ENCODE measurements around the gene DPP7. TPM values are rescaled to one million over a fixed set of nuclear protein-coding genes. Genes with fewer than 3 reads are reported as not detected.
A peak's percentile ranks its signal among the peaks of the same experiment; 100 is the strongest.

Gene DPP7
- total and polyA plus RNA-seq, 2 donors, result 112 to 476 TPM

DNA sequence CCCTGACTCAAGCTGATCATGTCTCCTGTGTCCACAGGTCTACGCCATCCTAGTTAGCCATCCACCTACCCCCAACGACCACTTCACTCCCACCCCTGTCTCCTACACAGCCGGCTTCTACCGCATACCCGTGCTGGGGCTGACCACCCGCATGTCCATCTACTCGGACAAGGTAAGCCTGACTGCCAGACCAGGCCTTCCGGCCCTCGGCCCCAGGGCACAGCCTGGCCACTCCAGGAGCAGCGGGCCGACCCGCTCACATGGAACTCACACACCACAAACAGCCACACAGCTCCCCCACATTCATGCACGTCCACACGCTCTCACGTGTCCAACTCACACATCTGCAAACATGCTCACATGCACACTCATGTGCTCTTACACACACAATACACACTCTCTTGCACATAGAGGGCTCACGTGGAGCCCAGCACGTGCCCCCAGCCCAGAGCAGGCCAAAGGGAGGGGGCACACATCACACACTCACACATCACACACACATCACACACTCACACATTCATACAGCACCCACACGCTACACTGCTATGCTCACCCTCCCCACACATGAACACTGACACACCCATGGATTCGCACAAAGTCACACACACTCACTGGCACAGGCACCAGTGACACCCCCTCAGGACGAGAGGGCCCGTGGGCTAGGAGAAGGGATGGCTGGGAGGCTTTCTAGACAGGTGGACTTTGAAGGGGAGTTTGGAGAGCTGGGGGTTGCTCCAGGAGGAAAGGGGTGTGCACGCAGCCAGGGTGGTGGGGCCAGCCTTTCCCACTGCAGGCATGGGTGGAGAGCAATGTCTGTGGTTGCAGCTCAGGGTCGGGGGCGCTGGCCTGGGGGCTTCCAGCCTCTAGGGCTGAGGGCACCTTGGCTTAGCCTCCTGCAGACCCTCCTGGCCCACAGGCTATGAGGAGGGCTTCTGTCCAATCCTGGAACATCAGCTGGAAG lies 27.7 kb upstream of the DPP7 start:
- Histone ChIP-seq H3K36me3 (ENCODE audit: control insufficient read depth in 2 of 2, insufficient read depth in 2 of 2, low read length in 1 of 2) (no peaks in the 10 kb centered on the region), H3K9me3 (ENCODE audit: control insufficient read depth in 2 of 2, insufficient read depth in 1 of 2, low read length in 1 of 2) (peaks cover 1 to 12% of the 10 kb centered on the region in 2 donors), H3K4me1 (ENCODE audit: control insufficient read depth in 2 of 2, insufficient read depth in 2 of 2, low read length in 2 of 2) (peaks cover 30 to 31% of the 10 kb centered on the region in 2 donors), H3K4me3 (ENCODE audit: low read length in 2 of 2) (no peak overlapping the region), H3K27ac (ENCODE audit: low read depth in 1 of 2, low read length in 1 of 2) (no peak overlapping the region), H3K27me3 (ENCODE audit: control insufficient read depth in 2 of 2, insufficient read depth in 1 of 2, low read length in 1 of 2) (peaks cover 39 to 82% of the 10 kb centered on the region in 2 donors)
- DNase-seq (ENCODE audit: low read depth in 6 of 9, low spot score in 9 of 9), result no peak
- 88% methylated on average over 24 of the region's 24 CpGs for WGBS

DNA sequence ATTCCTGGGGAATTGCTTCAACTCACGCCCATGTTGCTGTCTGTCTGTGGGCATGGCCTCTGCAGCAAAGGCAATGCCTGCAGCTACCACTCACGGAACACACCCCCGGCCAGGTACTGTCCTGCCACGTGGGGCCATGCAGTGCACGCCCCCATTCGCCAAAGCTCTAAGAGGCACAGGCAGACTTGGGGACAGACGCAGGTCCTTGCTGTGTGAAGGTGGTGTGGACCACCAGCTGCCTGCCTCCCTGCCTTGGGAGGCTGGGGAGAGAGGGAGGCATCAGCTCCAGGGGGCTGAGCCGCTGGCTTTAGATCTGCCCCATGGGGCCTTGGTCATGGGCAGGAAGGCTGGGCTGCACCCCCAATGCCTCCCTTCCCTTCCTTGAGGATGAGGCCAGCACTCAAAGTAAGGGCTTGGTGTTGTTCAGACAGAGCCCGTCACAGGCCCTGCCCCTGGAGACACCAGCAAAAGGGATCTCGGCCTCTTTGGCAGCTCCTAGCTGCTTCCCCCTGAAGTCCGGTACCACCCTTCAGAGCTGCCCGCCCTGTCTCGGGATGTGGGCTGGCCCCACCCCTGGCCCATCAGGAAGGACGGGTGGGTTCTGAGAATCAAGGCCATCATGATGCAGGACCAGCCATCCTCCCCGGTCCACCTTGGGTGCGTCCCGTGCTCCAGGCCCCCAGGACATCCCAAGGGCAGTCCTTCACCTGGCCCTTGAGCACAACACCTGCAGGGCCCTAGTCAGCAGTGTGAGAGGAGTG lies 26.7 kb upstream of the DPP7 start:
- Histone ChIP-seq H3K27ac (ENCODE audit: low read depth in 1 of 2, low read length in 1 of 2) (no peak overlapping the region), H3K27me3 (ENCODE audit: control insufficient read depth in 2 of 2, insufficient read depth in 1 of 2, low read length in 1 of 2) (peaks cover 43 to 84% of the 10 kb centered on the region in 2 donors), H3K4me1 (ENCODE audit: control insufficient read depth in 2 of 2, insufficient read depth in 2 of 2, low read length in 2 of 2) (peaks cover 33 to 34% of the 10 kb centered on the region in 2 donors), H3K4me3 (ENCODE audit: low read length in 2 of 2) (no peak overlapping the region), H3K9me3 (ENCODE audit: control insufficient read depth in 2 of 2, insufficient read depth in 1 of 2, low read length in 1 of 2) (peaks cover 1 to 19% of the 10 kb centered on the region in 2 donors), H3K36me3 (ENCODE audit: control insufficient read depth in 2 of 2, insufficient read depth in 2 of 2, low read length in 1 of 2) (no peaks in the 10 kb centered on the region)
- 81% methylated on average over 17 of the region's 17 CpGs for WGBS
- DNase-seq (ENCODE audit: low read depth in 6 of 9, low spot score in 9 of 9), result no peak

DNA sequence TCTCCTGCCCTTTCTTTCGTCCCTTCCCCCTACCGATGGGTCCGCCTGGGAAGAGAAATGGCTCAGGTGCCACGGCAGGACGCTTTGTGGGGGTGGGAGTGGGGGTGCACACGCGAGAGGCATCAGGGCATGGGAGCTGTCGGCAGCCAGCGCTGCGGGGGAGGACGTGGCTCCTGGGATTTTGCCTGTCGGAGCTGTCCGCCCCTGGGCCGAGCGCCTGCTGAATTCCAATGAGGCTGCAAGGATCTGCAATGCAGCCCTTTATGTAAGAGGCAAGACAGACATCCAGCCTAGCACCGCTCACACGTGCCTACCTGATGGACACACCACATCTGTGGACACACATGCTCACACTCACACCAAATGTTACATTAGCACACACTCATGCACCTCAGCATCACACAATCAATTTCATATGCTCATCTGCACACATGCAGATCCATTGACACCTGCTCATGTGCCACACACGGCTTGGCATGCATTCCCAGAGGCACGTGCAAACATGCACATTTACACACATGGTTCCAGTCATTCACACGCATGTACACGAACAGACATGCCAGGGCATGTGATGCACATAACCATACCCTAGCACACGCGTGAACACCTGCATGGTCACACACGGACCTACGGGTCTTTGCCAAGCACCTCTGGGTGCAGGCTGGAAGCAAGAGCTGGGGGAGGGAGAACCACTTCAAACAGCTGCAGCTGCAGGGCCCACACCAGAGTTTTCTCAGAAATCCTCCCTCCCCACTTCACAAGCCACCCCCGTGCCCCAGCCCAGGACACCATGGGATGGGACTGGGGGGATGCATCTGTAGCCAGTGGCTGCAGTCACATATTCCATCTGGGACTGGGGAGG lies 25.8 kb upstream of the DPP7 start:
- Histone ChIP-seq H3K27me3 (ENCODE audit: control insufficient read depth in 2 of 2, insufficient read depth in 1 of 2, low read length in 1 of 2) (peaks cover 46 to 85% of the 10 kb centered on the region in 2 donors), H3K36me3 (ENCODE audit: control insufficient read depth in 2 of 2, insufficient read depth in 2 of 2, low read length in 1 of 2) (no peaks in the 10 kb centered on the region), H3K27ac (ENCODE audit: low read depth in 1 of 2, low read length in 1 of 2) (no peak overlapping the region), H3K9me3 (ENCODE audit: control insufficient read depth in 2 of 2, insufficient read depth in 1 of 2, low read length in 1 of 2) (peaks cover 1 to 19% of the 10 kb centered on the region in 2 donors), H3K4me1 (ENCODE audit: control insufficient read depth in 2 of 2, insufficient read depth in 2 of 2, low read length in 2 of 2) (peaks cover 33 to 34% of the 10 kb centered on the region in 2 donors), H3K4me3 (ENCODE audit: low read length in 2 of 2) (no peak overlapping the region)
- 49% methylated on average over 26 of the region's 26 CpGs for WGBS
- DNase-seq (ENCODE audit: low read depth in 6 of 9, low spot score in 9 of 9), result peak in 1 of 9 donors; percentile 48

DNA sequence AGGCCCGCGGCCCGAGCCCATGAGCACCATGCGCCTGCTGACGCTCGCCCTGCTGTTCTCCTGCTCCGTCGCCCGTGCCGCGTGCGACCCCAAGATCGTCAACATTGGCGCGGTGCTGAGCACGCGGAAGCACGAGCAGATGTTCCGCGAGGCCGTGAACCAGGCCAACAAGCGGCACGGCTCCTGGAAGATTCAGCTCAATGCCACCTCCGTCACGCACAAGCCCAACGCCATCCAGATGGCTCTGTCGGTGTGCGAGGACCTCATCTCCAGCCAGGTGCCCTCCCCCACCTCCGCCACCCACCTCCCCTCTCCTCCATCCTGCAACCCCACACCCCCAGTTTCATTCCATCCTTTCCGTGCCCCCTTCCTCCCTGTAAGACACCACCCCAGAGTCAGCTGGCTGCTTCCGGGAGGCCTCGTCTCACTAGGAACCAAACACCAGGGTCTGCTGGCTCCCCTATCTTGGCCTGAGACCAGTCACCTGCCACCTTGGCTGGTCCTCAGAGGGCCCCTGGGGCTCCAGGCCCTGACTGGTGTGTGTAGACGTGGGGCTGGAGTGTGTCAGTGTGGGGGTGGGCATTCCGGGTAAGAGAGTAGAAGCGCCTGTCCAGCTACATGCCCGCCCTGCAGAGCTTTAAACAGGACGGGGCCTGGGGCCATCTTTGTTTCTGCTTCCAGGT lies 25.1 kb upstream of the DPP7 start:
- no peak overlapping the region for H3K27ac ChIP-seq (ENCODE audit: low read depth in 1 of 2, low read length in 1 of 2)
- no peaks in the 10 kb centered on the region for H3K36me3 ChIP-seq (ENCODE audit: control insufficient read depth in 2 of 2, insufficient read depth in 2 of 2, low read length in 1 of 2)
- 43% methylated on average over 37 of the region's 37 CpGs for WGBS
- DNase-seq (ENCODE audit: low read depth in 6 of 9, low spot score in 9 of 9), result no peak
- no peak overlapping the region for H3K4me3 ChIP-seq (ENCODE audit: low read length in 2 of 2)
- peaks cover 33 to 34% of the 10 kb centered on the region in 2 donors for H3K4me1 ChIP-seq (ENCODE audit: control insufficient read depth in 2 of 2, insufficient read depth in 2 of 2, low read length in 2 of 2)
- H3K27me3 ChIP-seq (ENCODE audit: control insufficient read depth in 2 of 2, insufficient read depth in 1 of 2, low read length in 1 of 2), result peaks cover 46 to 91% of the 10 kb centered on the region in 2 donors
- peaks cover 1 to 19% of the 10 kb centered on the region in 2 donors for H3K9me3 ChIP-seq (ENCODE audit: control insufficient read depth in 2 of 2, insufficient read depth in 1 of 2, low read length in 1 of 2)

DNA sequence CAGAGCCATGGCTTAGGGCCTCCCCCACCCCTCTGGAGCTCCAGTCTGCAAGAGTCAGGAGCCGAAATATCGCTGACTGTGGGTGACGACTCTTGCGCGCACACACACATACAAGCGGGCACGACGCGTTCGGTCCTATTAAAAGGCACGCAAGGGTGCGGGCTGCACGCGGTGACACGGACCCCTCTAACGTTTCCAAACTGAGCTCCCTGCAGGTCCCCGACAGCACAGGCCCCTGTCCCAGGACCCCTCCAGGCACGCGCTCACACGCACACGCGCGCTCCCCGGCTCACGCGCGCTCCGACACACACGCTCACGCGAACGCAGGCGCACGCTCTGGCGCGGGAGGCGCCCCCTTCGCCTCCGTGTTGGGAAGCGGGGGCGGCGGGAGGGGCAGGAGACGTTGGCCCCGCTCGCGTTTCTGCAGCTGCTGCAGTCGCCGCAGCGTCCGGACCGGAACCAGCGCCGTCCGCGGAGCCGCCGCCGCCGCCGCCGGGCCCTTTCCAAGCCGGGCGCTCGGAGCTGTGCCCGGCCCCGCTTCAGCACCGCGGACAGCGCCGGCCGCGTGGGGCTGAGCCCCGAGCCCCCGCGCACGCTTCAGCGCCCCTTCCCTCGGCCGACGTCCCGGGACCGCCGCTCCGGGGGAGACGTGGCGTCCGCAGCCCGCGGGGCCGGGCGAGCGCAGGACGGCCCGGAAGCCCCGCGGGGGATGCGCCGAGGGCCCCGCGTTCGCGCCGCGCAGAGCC lies 24.4 kb upstream of the DPP7 start, which contains the start of gene GRIN1:
TSS of gene GRIN1 (plus strand) at position 433 of the 746 bp plus-strand sequence. CDS start 333 bp downstream, outside the sequence.
- H3K4me3 ChIP-seq (ENCODE audit: low read length in 2 of 2), result no peak within 1 kb of the TSS
- H3K36me3 ChIP-seq (ENCODE audit: control insufficient read depth in 2 of 2, insufficient read depth in 2 of 2, low read length in 1 of 2), result no peaks in the 10 kb centered on the region
- peaks cover 46 to 95% of the 10 kb centered on the region in 2 donors for H3K27me3 ChIP-seq (ENCODE audit: control insufficient read depth in 2 of 2, insufficient read depth in 1 of 2, low read length in 1 of 2)
- H3K27ac ChIP-seq (ENCODE audit: low read depth in 1 of 2, low read length in 1 of 2), result no peak within 1 kb of the TSS
- peaks cover 33 to 34% of the 10 kb centered on the region in 2 donors for H3K4me1 ChIP-seq (ENCODE audit: control insufficient read depth in 2 of 2, insufficient read depth in 2 of 2, low read length in 2 of 2)
- H3K9me3 ChIP-seq (ENCODE audit: control insufficient read depth in 2 of 2, insufficient read depth in 1 of 2, low read length in 1 of 2), result peaks cover 1 to 19% of the 10 kb centered on the region in 2 donors
- 8% methylated on average over 104 of the region's 104 CpGs for WGBS
- DNase-seq (ENCODE audit: low read depth in 6 of 9, low spot score in 9 of 9), result peak in 3 of 9 donors; percentile 55 to 74 (median 69)

DNA sequence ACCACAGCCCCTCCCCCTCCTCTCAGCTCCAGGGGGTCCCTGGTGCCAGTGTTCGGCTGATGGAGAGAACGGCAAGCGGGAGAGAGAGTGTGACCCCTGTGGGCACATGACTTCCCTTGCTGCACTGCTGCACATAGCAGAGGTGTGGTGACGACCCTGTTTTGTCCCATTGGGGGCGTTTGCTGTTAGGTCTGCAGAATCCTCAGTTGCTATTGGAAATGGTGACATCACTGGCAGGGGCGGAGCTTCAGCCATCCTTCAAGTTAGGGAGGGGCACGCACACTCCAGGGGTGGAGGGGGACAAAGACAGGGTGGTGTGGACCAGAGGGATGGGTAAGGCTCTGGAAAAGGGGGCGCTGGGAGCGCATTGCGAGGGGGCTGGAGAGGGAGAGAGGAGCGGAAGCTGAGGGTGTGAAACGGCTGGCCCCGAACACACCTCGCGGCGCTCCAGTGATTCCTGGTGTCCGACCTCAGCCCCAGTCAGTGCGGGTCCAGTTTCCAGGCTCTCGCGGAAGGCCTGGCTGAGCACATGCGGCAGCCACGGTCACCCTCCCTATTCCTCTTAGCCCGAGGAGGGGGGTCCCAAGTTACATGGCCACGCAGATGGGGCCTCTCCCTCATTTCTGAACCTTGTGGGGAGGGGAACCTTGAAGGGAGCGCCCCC lies 23.7 kb upstream of the DPP7 start:
- Histone ChIP-seq H3K9me3 (ENCODE audit: control insufficient read depth in 2 of 2, insufficient read depth in 1 of 2, low read length in 1 of 2) (peaks cover 1 to 19% of the 10 kb centered on the region in 2 donors), H3K36me3 (ENCODE audit: control insufficient read depth in 2 of 2, insufficient read depth in 2 of 2, low read length in 1 of 2) (no peaks in the 10 kb centered on the region), H3K4me3 (ENCODE audit: low read length in 2 of 2) (no peak overlapping the region), H3K27ac (ENCODE audit: low read depth in 1 of 2, low read length in 1 of 2) (no peak overlapping the region), H3K27me3 (ENCODE audit: control insufficient read depth in 2 of 2, insufficient read depth in 1 of 2, low read length in 1 of 2) (peaks cover 42 to 91% of the 10 kb centered on the region in 2 donors), H3K4me1 (ENCODE audit: control insufficient read depth in 2 of 2, insufficient read depth in 2 of 2, low read length in 2 of 2) (peaks cover 33 to 34% of the 10 kb centered on the region in 2 donors)
- DNase-seq (ENCODE audit: low read depth in 6 of 9, low spot score in 9 of 9), result no peak
- 17% methylated on average over 25 of the region's 25 CpGs for WGBS

DNA sequence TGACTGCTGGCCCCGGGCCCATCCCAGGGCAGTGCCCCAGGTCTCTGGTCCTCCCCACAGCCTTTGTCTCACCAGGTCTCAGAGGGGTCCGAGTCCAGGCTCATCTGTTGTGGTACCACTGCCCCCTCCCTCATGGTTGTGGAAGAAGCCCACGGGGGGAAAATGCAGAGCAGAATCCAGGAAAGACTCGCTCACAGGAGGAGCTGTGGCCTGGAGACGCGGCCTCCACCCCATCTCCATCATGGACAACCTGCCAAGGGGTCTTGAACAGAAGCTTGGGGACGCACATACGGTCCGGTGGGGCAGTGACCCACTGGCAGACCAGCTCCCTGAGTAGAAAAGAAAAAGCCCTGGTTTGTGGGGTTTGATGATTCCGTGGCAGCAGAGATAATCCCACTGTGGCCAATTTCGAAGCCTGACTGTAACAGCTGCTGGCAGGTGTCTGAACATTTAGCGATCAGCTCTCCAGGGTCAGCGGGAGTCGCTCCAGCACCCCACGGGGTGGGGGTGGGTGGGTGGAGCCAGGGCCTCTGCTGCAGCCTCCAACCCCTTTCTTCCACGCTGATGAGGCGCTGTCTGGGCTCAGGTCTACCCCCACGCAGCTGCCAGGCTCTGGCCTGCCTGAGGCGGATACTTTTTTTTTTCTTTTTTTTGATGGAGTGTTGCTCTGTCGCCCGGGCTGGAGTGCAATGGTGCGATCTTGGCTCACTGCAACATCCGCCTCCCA lies 22.5 kb upstream of the DPP7 start:
- H3K4me3 ChIP-seq (ENCODE audit: low read length in 2 of 2), result no peak overlapping the region
- H3K27ac ChIP-seq (ENCODE audit: low read depth in 1 of 2, low read length in 1 of 2), result no peak overlapping the region
- no peak for DNase-seq (ENCODE audit: low read depth in 6 of 9, low spot score in 9 of 9)
- 70% methylated on average over 23 of the region's 23 CpGs for WGBS
- H3K36me3 ChIP-seq (ENCODE audit: control insufficient read depth in 2 of 2, insufficient read depth in 2 of 2, low read length in 1 of 2), result no peaks in the 10 kb centered on the region
- peaks cover 1 to 19% of the 10 kb centered on the region in 2 donors for H3K9me3 ChIP-seq (ENCODE audit: control insufficient read depth in 2 of 2, insufficient read depth in 1 of 2, low read length in 1 of 2)
- peaks cover 33 to 34% of the 10 kb centered on the region in 2 donors for H3K4me1 ChIP-seq (ENCODE audit: control insufficient read depth in 2 of 2, insufficient read depth in 2 of 2, low read length in 2 of 2)
- peaks cover 39 to 85% of the 10 kb centered on the region in 2 donors for H3K27me3 ChIP-seq (ENCODE audit: control insufficient read depth in 2 of 2, insufficient read depth in 1 of 2, low read length in 1 of 2)

Data from thymus (tissue), 11 donors.